ENCODE data around the gene ZBTB20.

ZBTB20 gene

DNA sequence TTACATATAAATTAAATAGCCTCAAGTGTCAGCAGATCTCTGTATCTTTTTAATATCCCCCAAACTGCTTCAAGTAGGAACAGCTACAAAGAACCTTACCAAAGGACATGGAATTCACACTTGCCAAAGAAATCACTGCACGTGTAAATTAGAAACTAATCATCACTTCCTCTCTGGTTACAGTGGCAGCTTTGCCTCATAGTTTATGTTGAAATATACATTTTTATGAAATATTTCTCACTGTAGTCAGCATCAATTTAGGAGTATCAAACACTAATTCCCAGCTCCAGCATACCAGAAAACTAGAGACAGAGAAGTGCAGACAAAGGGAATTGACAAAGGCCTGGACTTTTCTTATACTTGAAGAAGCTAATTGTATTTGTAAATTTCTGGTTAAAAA, 592.4 kb downstream of the ZBTB20 start:
- peaks cover 0 to 4% of the 10 kb centered on the region in 2 experiments for H3K36me3 ChIP-seq (ENCODE audit: control insufficient read depth in 1 of 2, insufficient read depth in 2 of 2, low read depth in 1 of 2, low read length in 2 of 2)
- no peak overlapping the region for H3K14ac ChIP-seq (ENCODE audit: low read length in 2 of 2)
- H2BK15ac ChIP-seq (ENCODE audit: low read depth, poor library complexity, severe bottlenecking), result no peak overlapping the region
- H3K18ac ChIP-seq (ENCODE audit: low read depth in 1 of 2, low read length in 2 of 2), result no peak overlapping the region
- H2AK5ac ChIP-seq (ENCODE audit: low read length, severe bottlenecking), result no peak overlapping the region
- WGBS, result 50% methylated on average over 1 of the region's 1 CpG
- H2BK120ac ChIP-seq (ENCODE audit: low read depth, low read length), result no peak overlapping the region
- H3K4me2 ChIP-seq (ENCODE audit: low read length, poor library complexity, severe bottlenecking), result no peak overlapping the region
- H4K8ac ChIP-seq (ENCODE audit: low read length), result no peak overlapping the region
- peaks cover 15% of the 10 kb centered on the region for H3K79me1 ChIP-seq (replicated peaks; ENCODE audit: low read length, poor library complexity, severe bottlenecking)
- no peak overlapping the region for H3K9ac ChIP-seq (ENCODE audit: low read length)
- no peak overlapping the region for H3K27ac ChIP-seq (ENCODE audit: low read length, poor library complexity, severe bottlenecking)
- DNase-seq, result no peak
- H3K23ac ChIP-seq (ENCODE audit: low read length in 2 of 2), result no peak overlapping the region
- no peak overlapping the region for H3K4me3 ChIP-seq (ENCODE audit: insufficient read depth in 1 of 2, low read depth in 1 of 2, low read length in 2 of 2)
- H2BK12ac ChIP-seq (ENCODE audit: low read length in 2 of 2), result no peak overlapping the region
- peaks cover 2% of the 10 kb centered on the region for H3K4me1 ChIP-seq (ENCODE audit: control insufficient read depth, insufficient read depth, low read depth, low read length)
- no peak overlapping the region for H2BK5ac ChIP-seq (ENCODE audit: low read depth, low read length, poor library complexity, severe bottlenecking)
- H3K9me3 ChIP-seq (ENCODE audit: control insufficient read depth, low read length), result no peaks in the 10 kb centered on the region
- no peak overlapping the region for H3K4ac ChIP-seq (ENCODE audit: low read depth in 1 of 2, low read length in 2 of 2)
- no peak overlapping the region for H2AFZ ChIP-seq (ENCODE audit: low read depth, low read length)
- H4K91ac ChIP-seq (ENCODE audit: low read length), result no peak overlapping the region
- no peaks in the 10 kb centered on the region for H3K27me3 ChIP-seq (ENCODE audit: control insufficient read depth in 1 of 2, insufficient read depth in 1 of 2, low read length in 2 of 2)

- H4K91ac ChIP-seq (ENCODE audit: low read length), result no peak overlapping the region
- H4K8ac ChIP-seq (ENCODE audit: low read length), result no peak overlapping the region
- no peak overlapping the region for H2BK5ac ChIP-seq (ENCODE audit: low read depth, low read length, poor library complexity, severe bottlenecking)
- H2AK5ac ChIP-seq (ENCODE audit: low read length, severe bottlenecking), result no peak overlapping the region
- H3K4me1 ChIP-seq (ENCODE audit: control insufficient read depth, insufficient read depth, low read depth, low read length), result peaks cover 2% of the 10 kb centered on the region
- H2BK120ac ChIP-seq (ENCODE audit: low read depth, low read length), result no peak overlapping the region
- no peak overlapping the region for H2BK15ac ChIP-seq (ENCODE audit: low read depth, poor library complexity, severe bottlenecking)
- 63% methylated on average over 1 of the region's 3 CpGs for WGBS
- H3K4me2 ChIP-seq (ENCODE audit: low read length, poor library complexity, severe bottlenecking), result no peak overlapping the region
- H3K4me3 ChIP-seq (ENCODE audit: insufficient read depth in 1 of 2, low read depth in 1 of 2, low read length in 2 of 2), result no peak overlapping the region
- no peak overlapping the region for H3K9ac ChIP-seq (ENCODE audit: low read length)
- peaks cover 0 to 4% of the 10 kb centered on the region in 2 experiments for H3K36me3 ChIP-seq (ENCODE audit: control insufficient read depth in 1 of 2, insufficient read depth in 2 of 2, low read depth in 1 of 2, low read length in 2 of 2)
- H3K14ac ChIP-seq (ENCODE audit: low read length in 2 of 2), result no peak overlapping the region
- peaks cover 11% of the 10 kb centered on the region for H3K79me1 ChIP-seq (replicated peaks; ENCODE audit: low read length, poor library complexity, severe bottlenecking)
- H2AFZ ChIP-seq (ENCODE audit: low read depth, low read length), result no peak overlapping the region
- no peak overlapping the region for H3K18ac ChIP-seq (ENCODE audit: low read depth in 1 of 2, low read length in 2 of 2)
- H3K9me3 ChIP-seq (ENCODE audit: control insufficient read depth, low read length), result no peaks in the 10 kb centered on the region
- H3K27me3 ChIP-seq (ENCODE audit: control insufficient read depth in 1 of 2, insufficient read depth in 1 of 2, low read length in 2 of 2), result no peaks in the 10 kb centered on the region
- no peak overlapping the region for H3K23ac ChIP-seq (ENCODE audit: low read length in 2 of 2)
- H3K4ac ChIP-seq (ENCODE audit: low read depth in 1 of 2, low read length in 2 of 2), result no peak overlapping the region
- no peak overlapping the region for H2BK12ac ChIP-seq (ENCODE audit: low read length in 2 of 2)
- DNase-seq, result no peak
- no peak overlapping the region for H3K27ac ChIP-seq (ENCODE audit: low read length, poor library complexity, severe bottlenecking)
These were observed 593.0 kb downstream of the ZBTB20 start for GRCh38 chr3:114553949-114554593.

GRCh38 chr3:114552527-114552812, 594.6 kb downstream of the ZBTB20 start:
- Histone ChIP-seq H3K9me3 (ENCODE audit: control insufficient read depth, low read length) (no peaks in the 10 kb centered on the region), H3K4me2 (ENCODE audit: low read length, poor library complexity, severe bottlenecking) (no peak overlapping the region), H3K27ac (ENCODE audit: low read length, poor library complexity, severe bottlenecking) (peak overlapping the region; percentile 60), H3K9ac (ENCODE audit: low read length) (peak overlapping the region; percentile 81), H3K79me1 (replicated peaks; ENCODE audit: low read length, poor library complexity, severe bottlenecking) (peaks cover 10% of the 10 kb centered on the region), H3K23ac (ENCODE audit: low read length in 2 of 2) (no peak overlapping the region), H3K4me1 (ENCODE audit: control insufficient read depth, insufficient read depth, low read depth, low read length) (peaks cover 2% of the 10 kb centered on the region), H3K4me3 (ENCODE audit: insufficient read depth in 1 of 2, low read depth in 1 of 2, low read length in 2 of 2) (no peak overlapping the region), H3K14ac (ENCODE audit: low read length in 2 of 2) (no peak overlapping the region), H3K4ac (ENCODE audit: low read depth in 1 of 2, low read length in 2 of 2) (no peak overlapping the region), H2BK15ac (ENCODE audit: low read depth, poor library complexity, severe bottlenecking) (no peak overlapping the region), H2BK12ac (ENCODE audit: low read length in 2 of 2) (no peak overlapping the region), H4K91ac (ENCODE audit: low read length) (no peak overlapping the region), H3K36me3 (ENCODE audit: control insufficient read depth in 1 of 2, insufficient read depth in 2 of 2, low read depth in 1 of 2, low read length in 2 of 2) (peaks cover 0 to 9% of the 10 kb centered on the region in 2 experiments), H3K27me3 (ENCODE audit: control insufficient read depth in 1 of 2, insufficient read depth in 1 of 2, low read length in 2 of 2) (no peaks in the 10 kb centered on the region), H2AK5ac (ENCODE audit: low read length, severe bottlenecking) (no peak overlapping the region), H2BK5ac (ENCODE audit: low read depth, low read length, poor library complexity, severe bottlenecking) (no peak overlapping the region), H2BK120ac (ENCODE audit: low read depth, low read length) (no peak overlapping the region), H2AFZ (ENCODE audit: low read depth, low read length) (no peak overlapping the region), H4K8ac (ENCODE audit: low read length) (no peak overlapping the region), H3K18ac (ENCODE audit: low read depth in 1 of 2, low read length in 2 of 2) (no peak overlapping the region)
- no CpG with 5 or more reads among the region's 1 CpG for WGBS
- no peak for DNase-seq

GRCh38 chr3:114551770-114552526, 595.1 kb downstream of the ZBTB20 start:
- Histone ChIP-seq H3K4me3 (ENCODE audit: insufficient read depth in 1 of 2, low read depth in 1 of 2, low read length in 2 of 2) (no peak overlapping the region), H2BK15ac (ENCODE audit: low read depth, poor library complexity, severe bottlenecking) (no peak overlapping the region)

More at GRCh38 chr3:114551770-114552526, 595.1 kb downstream of the ZBTB20 start:
- 100% methylated on average over 1 of the region's 4 CpGs for WGBS
- H3K4ac ChIP-seq (ENCODE audit: low read depth in 1 of 2, low read length in 2 of 2), result no peak overlapping the region
- peak overlapping the region; percentile 81 for H3K9ac ChIP-seq (ENCODE audit: low read length)
- H3K4me1 ChIP-seq (ENCODE audit: control insufficient read depth, insufficient read depth, low read depth, low read length), result peaks cover 2% of the 10 kb centered on the region
- peaks cover 14% of the 10 kb centered on the region for H3K79me1 ChIP-seq (replicated peaks; ENCODE audit: low read length, poor library complexity, severe bottlenecking)
- no peak overlapping the region for H3K23ac ChIP-seq (ENCODE audit: low read length in 2 of 2)
- no peak overlapping the region for H2BK12ac ChIP-seq (ENCODE audit: low read length in 2 of 2)
- H3K36me3 ChIP-seq (ENCODE audit: control insufficient read depth in 1 of 2, insufficient read depth in 2 of 2, low read depth in 1 of 2, low read length in 2 of 2), result peaks cover 0 to 9% of the 10 kb centered on the region in 2 experiments
- H3K18ac ChIP-seq (ENCODE audit: low read depth in 1 of 2, low read length in 2 of 2), result no peak overlapping the region
- no peak overlapping the region for H2AK5ac ChIP-seq (ENCODE audit: low read length, severe bottlenecking)
- no peak overlapping the region for H3K4me2 ChIP-seq (ENCODE audit: low read length, poor library complexity, severe bottlenecking)
- peak; percentile 77 for DNase-seq
- H3K27me3 ChIP-seq (ENCODE audit: control insufficient read depth in 1 of 2, insufficient read depth in 1 of 2, low read length in 2 of 2), result no peaks in the 10 kb centered on the region
- H4K8ac ChIP-seq (ENCODE audit: low read length), result no peak overlapping the region
- no peaks in the 10 kb centered on the region for H3K9me3 ChIP-seq (ENCODE audit: control insufficient read depth, low read length)
- no peak overlapping the region for H2BK120ac ChIP-seq (ENCODE audit: low read depth, low read length)
- no peak overlapping the region for H4K91ac ChIP-seq (ENCODE audit: low read length)
- no peak overlapping the region for H3K14ac ChIP-seq (ENCODE audit: low read length in 2 of 2)
- no peak overlapping the region for H2AFZ ChIP-seq (ENCODE audit: low read depth, low read length)
- no peak overlapping the region for H2BK5ac ChIP-seq (ENCODE audit: low read depth, low read length, poor library complexity, severe bottlenecking)
- peak overlapping the region; percentile 59 for H3K27ac ChIP-seq (ENCODE audit: low read length, poor library complexity, severe bottlenecking)
